DOHH2 (cell line): ENCODE data around the gene PHC2.

Experiments used
- H3F3A ChIP-seq: fragments of 200-600 bp; sonication (generic), shearing (Covaris generic); 2 replicates; pipeline ENCODE4 v1.6.0; 2016; ENCODE audit warnings: antibody characterized with exemption, mild to moderate bottlenecking; ENCODE audit not compliant: control insufficient read depth, insufficient read depth
- H3K27ac ChIP-seq: fragments of 200-600 bp; sonication (generic); 2 replicates; pipeline ENCODE4 v1.5.1; 2014; ENCODE audit warnings: low read depth, mild to moderate bottlenecking, low read length, moderate library complexity
- H3K27me3 ChIP-seq: fragments of 200-600 bp; sonication (generic); 2 replicates; pipeline ENCODE4 v1.6.1; 2014; ENCODE audit warnings: mild to moderate bottlenecking, low read length, mixed read lengths; ENCODE audit not compliant: control insufficient read depth
- H3K36me3 ChIP-seq: fragments of 200-600 bp; sonication (generic); 2 replicates; pipeline ENCODE4 v1.6.1; 2014; ENCODE audit warnings: mild to moderate bottlenecking, low read length, moderate library complexity, mixed read lengths; ENCODE audit not compliant: control insufficient read depth
- H3K4me1 ChIP-seq: fragments of 200-600 bp; sonication (generic); 2 replicates; pipeline ENCODE4 v1.6.1; 2014; ENCODE audit warnings: mild to moderate bottlenecking, low read length, mixed read lengths; ENCODE audit not compliant: control insufficient read depth
- H3K4me2 ChIP-seq: fragments of 200-600 bp; sonication (generic); 2 replicates; pipeline ENCODE4 v1.6.0; 2014; ENCODE audit warnings: mild to moderate bottlenecking, low read length, moderate library complexity
- H3K4me3 ChIP-seq: fragments of 200-600 bp; sonication (generic); 2 replicates; pipeline ENCODE4 v1.5.1; 2014; ENCODE audit warnings: mild to moderate bottlenecking, low read length, mixed read lengths
- H3K79me2 ChIP-seq: fragments of 200-600 bp; sonication (generic); 2 replicates; pipeline ENCODE4 v1.6.1; 2014; ENCODE audit warnings: mild to moderate bottlenecking, low read length, mixed read lengths; ENCODE audit not compliant: control insufficient read depth
- H3K9me2 ChIP-seq: fragments of 200-600 bp; sonication (generic); replicated peaks from 2 replicates; pipeline ENCODE4 v1.6.1; 2014; ENCODE audit warnings: mild to moderate bottlenecking, low read length, mixed read lengths; ENCODE audit not compliant: control insufficient read depth
- H3K9me3 ChIP-seq: fragments of 200-600 bp; sonication (generic); 2 replicates; pipeline ENCODE4 v1.6.1; 2014; ENCODE audit warnings: antibody characterized with exemption, low read length, mixed read lengths; ENCODE audit not compliant: control insufficient read depth, insufficient read depth
- H4K20me1 ChIP-seq: fragments of 200-600 bp; sonication (generic); 2 replicates; pipeline ENCODE4 v1.6.0; 2014; ENCODE audit warnings: low read depth, mild to moderate bottlenecking, antibody characterized with exemption, low read length, moderate library complexity; ENCODE audit not compliant: control insufficient read depth, insufficient read depth
- EZH2phosphoT487 ChIP-seq: fragments of 200-600 bp; sonication (generic); IDR thresholded peaks from 2 replicates; pipeline ENCODE4 v1.6.1; 2017; ENCODE audit warnings: borderline replicate concordance, mild to moderate bottlenecking, antibody characterized with exemption, low read length, moderate library complexity, mixed read lengths
- TF ChIP-seq, protein P1 (sequence below): fragments of 200-600 bp; sonication (generic); IDR thresholded peaks from one replicate; pipeline ENCODE4 v1.5.1; 2014; ENCODE audit warnings: antibody characterized with exemption, mild to moderate bottlenecking, low read depth, low read length; ENCODE audit not compliant: poor library complexity, severe bottlenecking

PHC2 gene

GRCh38 chr1:33472269-33472980 lies 41.5 kb upstream of the PHC2 start, which contains the start of gene ZSCAN20:
ZSCAN20 (plus strand) TSS chr1:33472645; CDS start chr1:33479289, 6,644 bp downstream.
- Histone ChIP-seq H3K4me1 (peaks cover 31% of the 10 kb centered on the region), H3K9me3 (no peaks in the 10 kb centered on the region), H4K20me1 (no peaks in the 10 kb centered on the region), H3F3A (0 out of 2 replicates have a peak, but pooled peaks cover 4% of the 10 kb centered on the region), H3K4me2 (peak within 1 kb of the TSS; percentile 82), H3K36me3 (no peaks in the 10 kb centered on the region), H3K9me2 (no peaks in the 10 kb centered on the region), H3K27ac (no peak within 1 kb of the TSS), H3K79me2 (peaks cover 16% of the 10 kb centered on the region), H3K4me3 (peak within 1 kb of the TSS; percentile 90), H3K27me3 (no peaks in the 10 kb centered on the region)
- TF ChIP-seq, protein P1, sequence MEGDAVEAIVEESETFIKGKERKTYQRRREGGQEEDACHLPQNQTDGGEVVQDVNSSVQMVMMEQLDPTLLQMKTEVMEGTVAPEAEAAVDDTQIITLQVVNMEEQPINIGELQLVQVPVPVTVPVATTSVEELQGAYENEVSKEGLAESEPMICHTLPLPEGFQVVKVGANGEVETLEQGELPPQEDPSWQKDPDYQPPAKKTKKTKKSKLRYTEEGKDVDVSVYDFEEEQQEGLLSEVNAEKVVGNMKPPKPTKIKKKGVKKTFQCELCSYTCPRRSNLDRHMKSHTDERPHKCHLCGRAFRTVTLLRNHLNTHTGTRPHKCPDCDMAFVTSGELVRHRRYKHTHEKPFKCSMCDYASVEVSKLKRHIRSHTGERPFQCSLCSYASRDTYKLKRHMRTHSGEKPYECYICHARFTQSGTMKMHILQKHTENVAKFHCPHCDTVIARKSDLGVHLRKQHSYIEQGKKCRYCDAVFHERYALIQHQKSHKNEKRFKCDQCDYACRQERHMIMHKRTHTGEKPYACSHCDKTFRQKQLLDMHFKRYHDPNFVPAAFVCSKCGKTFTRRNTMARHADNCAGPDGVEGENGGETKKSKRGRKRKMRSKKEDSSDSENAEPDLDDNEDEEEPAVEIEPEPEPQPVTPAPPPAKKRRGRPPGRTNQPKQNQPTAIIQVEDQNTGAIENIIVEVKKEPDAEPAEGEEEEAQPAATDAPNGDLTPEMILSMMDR, result no peak
- no peak for TF ChIP-seq EZH2phosphoT487

DNA sequence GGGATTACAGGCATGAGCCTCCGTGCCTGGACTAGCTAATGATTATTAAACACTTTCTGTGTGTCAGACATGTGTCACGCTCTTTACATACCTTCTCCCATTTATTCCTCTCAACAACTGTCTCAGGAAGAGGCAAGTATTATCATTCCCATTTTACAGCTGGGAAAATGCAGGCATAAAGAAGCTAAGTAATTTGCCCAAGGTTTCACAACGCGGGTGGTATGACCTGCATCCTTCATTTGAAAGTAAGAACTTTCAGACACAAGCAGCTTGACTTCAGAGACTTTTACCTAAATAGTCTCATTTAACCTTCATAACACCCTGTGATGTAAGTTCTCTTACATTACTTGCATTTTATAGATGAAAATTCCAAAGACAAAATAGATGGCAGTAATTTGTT lies 40.5 kb upstream of the PHC2 start:
- 0 out of 2 replicates have a peak, but pooled peaks cover 4% of the 10 kb centered on the region for H3F3A ChIP-seq
- H3K27me3 ChIP-seq, result no peaks in the 10 kb centered on the region
- no peaks in the 10 kb centered on the region for H3K9me3 ChIP-seq
- no peaks in the 10 kb centered on the region for H3K9me2 ChIP-seq
- peaks cover 31% of the 10 kb centered on the region for H3K4me1 ChIP-seq
- H3K79me2 ChIP-seq, result peaks cover 16% of the 10 kb centered on the region
- H4K20me1 ChIP-seq, result no peaks in the 10 kb centered on the region
- TF ChIP-seq, protein P1, result no peak
- no peak for TF ChIP-seq EZH2phosphoT487
- no peak overlapping the region for H3K27ac ChIP-seq
- H3K4me2 ChIP-seq, result peak overlapping the region; percentile 82
- peak overlapping the region; percentile 90; the same call in 1 of the 2 replicates for H3K4me3 ChIP-seq
- H3K36me3 ChIP-seq, result no peaks in the 10 kb centered on the region

GRCh38 chr1:33470495-33471012 lies 39.7 kb upstream of the PHC2 start:
- 0 out of 2 replicates have a peak, but pooled peaks cover 4% of the 10 kb centered on the region for H3F3A ChIP-seq
- peaks cover 31% of the 10 kb centered on the region for H3K4me1 ChIP-seq
- H3K9me3 ChIP-seq, result no peaks in the 10 kb centered on the region
- TF ChIP-seq EZH2phosphoT487, result no peak
- TF ChIP-seq, protein P1, result peak; percentile 91
- H3K9me2 ChIP-seq, result no peaks in the 10 kb centered on the region
- no peaks in the 10 kb centered on the region for H3K27me3 ChIP-seq
- no peaks in the 10 kb centered on the region for H4K20me1 ChIP-seq
- H3K4me2 ChIP-seq, result peak overlapping the region; percentile 41; the same call in 1 of the 2 replicates
- no peak overlapping the region for H3K4me3 ChIP-seq
- peaks cover 16% of the 10 kb centered on the region for H3K79me2 ChIP-seq
- H3K36me3 ChIP-seq, result no peaks in the 10 kb centered on the region
- no peak overlapping the region for H3K27ac ChIP-seq
